SK-N-SH treated with all-trans-retinoic acid at 6 μM for 48 hours (cell line): Measurements from ENCODE around the gene PLIN5.

ENCODE experiments used
- ATAC-seq: fragments of 200-7000 bp; cut with Tn5 transposase; 3 replicates; pipeline ENCODE4 v1.9.1; 2020; ENCODE audit warnings: mild to moderate bottlenecking, moderate library complexity
- ARNTL ChIP-seq: fragments of 450-650 bp; formaldehyde crosslinking; IDR thresholded peaks from 2 replicates; pipeline ENCODE4 v1.5.0; 2020; ENCODE audit warnings: low read depth, mild to moderate bottlenecking, moderate library complexity, borderline replicate concordance
- CREB5 ChIP-seq: fragments of 250-450 bp; sonication (Bioruptor Pico); IDR thresholded peaks from 2 replicates; pipeline ENCODE4 v1.5.1; 2020; ENCODE audit warnings: low read depth, mild to moderate bottlenecking, moderate library complexity
- CSRNP3 ChIP-seq: fragments of 250-450 bp; sonication (Bioruptor Pico); IDR thresholded peaks from 2 replicates; pipeline ENCODE4 v1.5.1; 2021; ENCODE audit warnings: mild to moderate bottlenecking, moderate library complexity
- GLIS3 ChIP-seq: fragments of 250-450 bp; sonication (Bioruptor Pico); IDR thresholded peaks from 2 replicates; pipeline ENCODE4 v1.5.0; 2020; ENCODE audit warnings: mild to moderate bottlenecking, moderate library complexity
- ISL1 ChIP-seq: fragments of 250-450 bp; sonication (Bioruptor Pico); IDR thresholded peaks from 2 replicates; pipeline ENCODE4 v2.1.2; 2022; ENCODE audit warnings: mild to moderate bottlenecking, moderate library complexity
- OSR1 ChIP-seq: fragments of 250-450 bp; sonication (Bioruptor Pico); IDR thresholded peaks from 2 replicates; pipeline ENCODE4 v1.8.0; 2022; ENCODE audit warnings: moderate library complexity, mild to moderate bottlenecking, inconsistent platforms
- POU6F1 ChIP-seq: fragments of 250-450 bp; sonication (Bioruptor Pico); IDR thresholded peaks from 2 replicates; pipeline ENCODE4 v1.8.0; 2021; ENCODE audit warnings: low read depth, mild to moderate bottlenecking, moderate library complexity, borderline replicate concordance
- RARB ChIP-seq: fragments of 250-450 bp; sonication (Bioruptor Pico); IDR thresholded peaks from 2 replicates; pipeline ENCODE4 v1.8.0; 2021; ENCODE audit warnings: mild to moderate bottlenecking, moderate library complexity
- SNAI2 ChIP-seq: fragments of 250-450 bp; sonication (Bioruptor Pico); IDR thresholded peaks from 2 replicates; pipeline ENCODE4 v1.5.0; 2020; ENCODE audit warnings: mild to moderate bottlenecking, moderate library complexity
- TCF4 ChIP-seq: fragments of 250-450 bp; sonication (Bioruptor Pico); IDR thresholded peaks from 2 replicates; pipeline ENCODE4 v1.8.0; 2021; ENCODE audit warnings: mild to moderate bottlenecking, moderate library complexity, borderline replicate concordance
- TSHZ2 ChIP-seq: fragments of 250-450 bp; sonication (Bioruptor Pico); IDR thresholded peaks from 2 replicates; pipeline ENCODE4 v1.5.0; 2020; ENCODE audit warnings: mild to moderate bottlenecking, moderate library complexity
- ZC3H10 ChIP-seq: fragments of 250-450 bp; sonication (Bioruptor Pico); IDR thresholded peaks from 2 replicates; pipeline ENCODE4 v1.5.1; 2021; ENCODE audit warnings: mild to moderate bottlenecking, moderate library complexity
- ZFP3 ChIP-seq: fragments of 250-450 bp; sonication (Bioruptor Pico); IDR thresholded peaks from 2 replicates; pipeline ENCODE4 v1.5.0; 2020; ENCODE audit warnings: mild to moderate bottlenecking, moderate library complexity
- ZFP30 ChIP-seq: fragments of 450-650 bp; formaldehyde crosslinking; IDR thresholded peaks from 2 replicates; pipeline ENCODE4 v1.5.0; 2022; ENCODE audit warnings: mild to moderate bottlenecking, moderate library complexity
- ZNF565 ChIP-seq: fragments of 450-650 bp; formaldehyde crosslinking; conservative IDR thresholded peaks from 2 replicates; pipeline ENCODE4 v1.5.0; 2020; ENCODE audit warnings: low read depth, mild to moderate bottlenecking, moderate library complexity
- ZNF70 ChIP-seq: fragments of 450-650 bp; formaldehyde crosslinking; IDR thresholded peaks from 2 replicates; pipeline ENCODE4 v1.5.0; 2020; ENCODE audit warnings: mild to moderate bottlenecking, moderate library complexity
- ZNF8 ChIP-seq: fragments of 450-650 bp; formaldehyde crosslinking; IDR thresholded peaks from 2 replicates; pipeline ENCODE4 v1.5.0; 2020; ENCODE audit warnings: mild to moderate bottlenecking, moderate library complexity

PLIN5 gene

GRCh38 chr19:4507150-4507452 is 27.9 kb downstream of the PLIN5 start:
- no peak for ATAC-seq
- TF ChIP-seq RARB (CRISPR knock-in tag) (no peak), ZC3H10 (no peak), SNAI2 (CRISPR knock-in tag) (no peak), ZNF8 (no peak), ARNTL (CRISPR knock-in tag) (no peak)
- TF ChIP-seq, all 23 proteins: peak for 0

- peak; percentile 27; the same call in 2 of the 3 replicates for ATAC-seq
- no peak for TF ChIP-seq TCF4 (CRISPR knock-in tag)
- no peak for TF ChIP-seq CSRNP3 (CRISPR knock-in tag)
- TF ChIP-seq SNAI2 (CRISPR knock-in tag), result no peak
- no peak for TF ChIP-seq ISL1
- TF ChIP-seq ZNF70 (CRISPR knock-in tag), result no peak
- no peak for TF ChIP-seq POU6F1 (CRISPR knock-in tag)
- no peak for TF ChIP-seq OSR1 (CRISPR knock-in tag)
- no peak for TF ChIP-seq ZFP3 (CRISPR knock-in tag)
- no peak for TF ChIP-seq ZNF8
- TF ChIP-seq GLIS3 (CRISPR knock-in tag), result no peak
- TF ChIP-seq ZNF565 (CRISPR knock-in tag), result no peak
Observed at GRCh38 chr19:4506449-4507149, 28.4 kb downstream of the PLIN5 start.

- ATAC-seq, result no peak; the same call in 2 of the 3 replicates
Observed at GRCh38 chr19:4505570-4506448, 29.2 kb downstream of the PLIN5 start.

More at GRCh38 chr19:4505570-4506448, 29.2 kb downstream of the PLIN5 start:
- TF ChIP-seq ZNF8 (no peak), ZFP30 (no peak), SNAI2 (CRISPR knock-in tag) (no peak), TSHZ2 (CRISPR knock-in tag) (no peak), ISL1 (no peak), ZNF70 (CRISPR knock-in tag) (no peak), CSRNP3 (CRISPR knock-in tag) (no peak), OSR1 (CRISPR knock-in tag) (no peak), CREB5 (CRISPR knock-in tag) (no peak), POU6F1 (CRISPR knock-in tag) (no peak), ARNTL (CRISPR knock-in tag) (no peak), ZNF565 (CRISPR knock-in tag) (no peak)
- TF ChIP-seq, all 23 proteins: peak for 0
